GM12892 (cell line): ENCODE data around the gene ARL8A.

ENCODE experiments used
- POLR2A ChIP-seq: IDR thresholded peaks from 2 replicates; pipeline ENCODE4 v1.6.1; 2011; ENCODE audit warnings: low read depth, low read length, control low read depth
- POLR2AphosphoS5 ChIP-seq: IDR thresholded peaks from 2 replicates; pipeline ENCODE4 v1.6.1; 2011; ENCODE audit warnings: low read depth, low read length, control low read depth
- TAF1 ChIP-seq: IDR thresholded peaks from 2 replicates; pipeline ENCODE4 v1.6.1; 2011; ENCODE audit warnings: low read depth, mild to moderate bottlenecking, control low read depth, low read length, borderline replicate concordance

DNA sequence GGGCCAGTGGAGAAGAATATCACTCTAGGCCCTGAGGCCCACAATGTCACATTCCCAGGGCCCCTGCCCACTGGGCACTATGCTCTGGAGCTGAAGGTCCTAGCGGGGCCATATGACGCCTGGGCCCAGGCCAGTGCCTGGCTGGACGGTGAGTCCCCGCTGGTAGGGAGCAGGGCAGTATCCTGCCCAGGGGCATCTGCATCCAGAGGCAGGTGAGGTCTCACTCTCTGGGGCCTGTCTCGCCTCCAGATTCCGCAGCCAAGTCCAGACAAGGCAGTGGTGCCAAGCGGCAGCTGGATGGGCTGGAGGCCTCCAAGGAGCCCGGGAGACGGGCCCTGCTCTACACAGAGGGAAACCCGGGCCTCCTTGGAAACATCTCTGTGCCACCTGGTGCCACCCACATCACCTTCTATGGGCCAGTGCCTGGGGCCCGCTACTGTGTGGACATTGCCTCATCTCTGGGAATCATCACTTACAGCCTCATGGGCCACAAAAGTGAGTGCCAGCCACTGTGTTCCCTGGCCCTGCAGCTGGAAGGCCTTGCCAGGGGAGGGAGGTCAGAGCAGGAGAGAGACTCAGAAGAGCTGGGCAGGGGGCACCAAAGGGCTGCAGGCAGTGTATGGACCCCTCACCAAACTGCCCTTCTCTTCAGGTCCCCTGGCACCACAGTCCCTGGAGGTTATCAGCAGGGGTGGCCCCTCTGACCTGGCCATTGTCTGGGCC is 26.9 kb upstream of the ARL8A start:
- TF ChIP-seq POLR2AphosphoS5 = no peak
- TF ChIP-seq TAF1 = no peak
- no peak for TF ChIP-seq POLR2A
